ENCODE results near the gene RAB34.

- TF ChIP-seq, protein P1, sequence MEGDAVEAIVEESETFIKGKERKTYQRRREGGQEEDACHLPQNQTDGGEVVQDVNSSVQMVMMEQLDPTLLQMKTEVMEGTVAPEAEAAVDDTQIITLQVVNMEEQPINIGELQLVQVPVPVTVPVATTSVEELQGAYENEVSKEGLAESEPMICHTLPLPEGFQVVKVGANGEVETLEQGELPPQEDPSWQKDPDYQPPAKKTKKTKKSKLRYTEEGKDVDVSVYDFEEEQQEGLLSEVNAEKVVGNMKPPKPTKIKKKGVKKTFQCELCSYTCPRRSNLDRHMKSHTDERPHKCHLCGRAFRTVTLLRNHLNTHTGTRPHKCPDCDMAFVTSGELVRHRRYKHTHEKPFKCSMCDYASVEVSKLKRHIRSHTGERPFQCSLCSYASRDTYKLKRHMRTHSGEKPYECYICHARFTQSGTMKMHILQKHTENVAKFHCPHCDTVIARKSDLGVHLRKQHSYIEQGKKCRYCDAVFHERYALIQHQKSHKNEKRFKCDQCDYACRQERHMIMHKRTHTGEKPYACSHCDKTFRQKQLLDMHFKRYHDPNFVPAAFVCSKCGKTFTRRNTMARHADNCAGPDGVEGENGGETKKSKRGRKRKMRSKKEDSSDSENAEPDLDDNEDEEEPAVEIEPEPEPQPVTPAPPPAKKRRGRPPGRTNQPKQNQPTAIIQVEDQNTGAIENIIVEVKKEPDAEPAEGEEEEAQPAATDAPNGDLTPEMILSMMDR (IDR thresholded peaks at IDR 0.05; ENCODE audit: low read depth, low read length, poor library complexity, severe bottlenecking) = no peak
- TF ChIP-seq EZH2phosphoT487 (IDR thresholded peaks at IDR 0.05; ENCODE audit: borderline replicate concordance, low read length) = no peak
These were observed 6.6 kb downstream of the RAB34 start for GRCh38 chr17:28710861-28711722.
